H1 (cell line): ENCODE data around the gene LRRC14B. TPM values are rescaled to one million over a fixed set of nuclear protein-coding genes. Genes with fewer than 3 reads are reported as not detected.

Experiments
- BACH1 ChIP-seq: IDR thresholded peaks from 2 replicates; pipeline ENCODE4 v1.6.1; 2012; ENCODE audit warnings: low read length, improper control_type of control experiment
- polyA plus RNA-seq, 7 experiments: library from polyadenylated mRNA; depleted of rRNA in 3 of 7; stranded (reverse) in 5 of 7; unstranded in 2 of 7; fragments of >200 nt in 5 of 7; fragments of 200-250 nt in 2 of 7; gene quantifications; 1 replicate in 5 of 7; 2 replicates in 1 of 7; 4 replicates in 1 of 7; pipeline versions ENCODE4 v1.2.1 to v1.2.3, GENCODE V29; 2011 to 2013; ENCODE audit warnings: missing spikeins in 2 of 7, mixed read lengths in 2 of 7
- total RNA-seq: library from RNA; stranded (reverse); fragmentation: NEBNext Ultra II Directional; extraction: Animal tissue kit (Norgen Biotek cat#: 25700); gene quantifications from 2 replicates; pipeline ENCODE4 v1.2.1, GENCODE V29; 2021

The LRRC14B gene
- total and polyA plus RNA-seq, 2 of the 8 experiments (the other 6 are each of a cell fraction or from before 2014, with no cell fraction given), result not detected

DNA sequence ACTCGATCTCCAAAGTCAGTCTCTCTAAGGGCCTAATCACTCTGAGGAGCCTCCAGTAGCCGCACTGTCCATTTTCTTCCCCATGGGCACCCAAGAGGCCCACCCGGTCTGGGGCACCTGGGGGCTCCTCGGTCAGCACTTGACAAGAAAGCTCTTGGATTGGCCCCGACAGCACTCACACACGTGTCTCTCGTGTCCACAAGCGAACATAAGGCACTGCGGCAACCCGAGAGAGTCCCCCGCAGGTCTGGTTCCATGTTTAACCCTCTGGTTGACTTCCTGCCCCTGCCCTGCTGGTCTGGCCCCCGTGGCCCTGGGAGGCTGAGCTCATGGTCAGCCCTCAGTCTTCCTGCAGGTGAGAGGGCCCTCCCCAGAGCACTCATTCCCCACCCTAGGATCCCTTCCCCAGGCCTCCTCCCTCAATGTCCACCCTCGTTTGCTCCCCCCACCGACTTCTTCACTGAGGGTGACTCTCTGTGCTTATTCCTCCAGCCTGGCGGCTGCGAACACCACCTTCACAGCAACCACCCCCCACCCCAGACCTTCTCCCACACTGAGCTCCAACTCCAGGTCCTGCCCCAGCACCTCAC is 16.3 kb upstream of the LRRC14B start (continued):
- no peak for TF ChIP-seq BACH1
